Panc1 (cell line): ENCODE results near the gene ROBO2. TPM values are rescaled to one million over a fixed set of nuclear protein-coding genes. Genes with fewer than 3 reads are reported as not detected.

Experiments
- ATAC-seq: fragments of 200-7000 bp; cut with Tn5 transposase; 2 replicates; pipeline ENCODE4 v1.9.1; 2020; ENCODE audit warnings: mild to moderate bottlenecking, moderate library complexity
- BruUV-seq: library from RNA; stranded (reverse); fragments of 400-500 nt; replicated peaks from 2 replicates; lab custom pipeline; 2021; lab: Mats Ljungman, UMichigan
- CTCF ChIA-PET: fragments of 300-600 bp; sonication (Branson Sonifier 250); formaldehyde crosslinking; loops from one replicate; lab custom pipeline; 2022; ENCODE audit warnings: antibody characterized with exemption; lab: Charles Lee
- POLR2A ChIA-PET: fragments of 300-600 bp; sonication (Branson Sonifier 250); formaldehyde crosslinking; loops from one replicate; lab custom pipeline; 2022; ENCODE audit warnings: antibody characterized with exemption; lab: Charles Lee
- DNase-seq: peaks from one replicate; pipeline ENCODE4 v3.0.0-alpha.2; 2010; ENCODE audit warnings: low read depth, low spot score
- H3K27ac ChIP-seq: 2 replicates; pipeline ENCODE4 v1.5.1; 2011; ENCODE audit warnings: mild to moderate bottlenecking, low read length, inconsistent platforms
- H3K27me3 ChIP-seq: fragments of 200-500 bp; sonication (Bioruptor generic); 2 replicates; pipeline ENCODE4 v1.6.0; 2014; ENCODE audit warnings: low read length, inconsistent platforms; ENCODE audit not compliant: control insufficient read depth, insufficient read depth
- H3K36me3 ChIP-seq: fragments of 200-500 bp; sonication (Bioruptor generic); 2 replicates; pipeline ENCODE4 v1.5.1; 2014; ENCODE audit warnings: inconsistent platforms, mild to moderate bottlenecking, low read length, moderate library complexity; ENCODE audit not compliant: control insufficient read depth, insufficient read depth
- H3K4me1 ChIP-seq: 2 replicates; pipeline ENCODE4 v1.5.1; 2011; ENCODE audit warnings: inconsistent platforms, mild to moderate bottlenecking, low read length, moderate library complexity; ENCODE audit not compliant: control insufficient read depth, insufficient read depth
- H3K4me3 ChIP-seq, 2 experiments: 2 replicates each; pipeline ENCODE4 v1.5.1; 2011 to 2012; ENCODE audit warnings: low read depth in 2 of 2, low read length in 2 of 2, mild to moderate bottlenecking in 2 of 2, inconsistent platforms in 1 of 2, moderate library complexity in 1 of 2
- H3K9me3 ChIP-seq: fragments of 200-500 bp; sonication (Bioruptor generic); 2 replicates; pipeline ENCODE4 v1.5.1; 2014; ENCODE audit warnings: low read depth, mild to moderate bottlenecking, inconsistent platforms, low read length, moderate library complexity; ENCODE audit not compliant: control insufficient read depth, insufficient read depth
- CTCF ChIP-seq: fragments of 450-650 bp; IDR thresholded peaks from 2 replicates; pipeline ENCODE4 v1.5.1; 2017; ENCODE audit warnings: mild to moderate bottlenecking
- POLR2AphosphoS5 ChIP-seq: IDR thresholded peaks from 2 replicates; pipeline ENCODE4 v1.6.1; 2012; ENCODE audit warnings: mild to moderate bottlenecking, low read depth, low read length, moderate library complexity
- REST ChIP-seq, 2 experiments: IDR thresholded peaks; 2 replicates each; pipeline ENCODE4 v1.6.1; 2011 to 2012; ENCODE audit warnings: low read depth in 2 of 2, control low read depth in 1 of 2, low read length in 1 of 2, mild to moderate bottlenecking in 1 of 2, moderate library complexity in 1 of 2; ENCODE audit not compliant: insufficient read depth in 1 of 2
- SIN3A ChIP-seq: IDR thresholded peaks from 2 replicates; pipeline ENCODE4 v1.6.1; 2012; ENCODE audit warnings: low read depth, mild to moderate bottlenecking, low read length, moderate library complexity, borderline replicate concordance; ENCODE audit not compliant: insufficient read depth
- TCF7L2 ChIP-seq: IDR thresholded peaks from 2 replicates; pipeline ENCODE4 v1.6.1; 2011; ENCODE audit warnings: mild to moderate bottlenecking, low read depth, low read length, inconsistent platforms
- in situ Hi-C: cut with HindIII; loops from 2 replicates; pipeline ENCODE4 v1.10.0; 2016; ENCODE audit warnings: low sequenced_read_pairs, low pct_unique_long_range_greater_than_20kb
- intact Hi-C: fragments of 100-400 bp; cut with micrococcal nuclease; formaldehyde crosslinking; loops from one replicate; pipeline ENCODE4 v1.10.0; 2022; ENCODE audit not compliant: unreplicated experiment
- total RNA-seq: library from RNA; stranded (reverse); gene quantifications from one replicate; pipeline ENCODE4 v1.2.1, GENCODE V29; 2021; ENCODE audit not compliant: unreplicated experiment

ROBO2 gene
- total RNA-seq, 1 experiment from 2014 or later: 1.3 TPM

- Histone ChIP-seq H3K36me3 (no peaks in the 10 kb centered on the region), H3K4me3 (no peak overlapping the region), H3K27me3 (no peaks in the 10 kb centered on the region), H3K27ac (no peak overlapping the region), H3K9me3 (no peaks in the 10 kb centered on the region), H3K4me1 (no peaks in the 10 kb centered on the region)
- in situ Hi-C loops: no loop called here
- intact Hi-C loops: no loop called here
- DNase-seq (no peak), ATAC-seq (no peak)
- CTCF ChIA-PET: no interaction called here
- POLR2A ChIA-PET: no interaction called here
- BruUV-seq: no TSS peak
- TF ChIP-seq CTCF (no peak), POLR2AphosphoS5 (no peak), TCF7L2 (no peak), SIN3A (no peak), REST (IDR thresholded peaks at IDR 0.05; ENCODE audit: insufficient read depth in 1 of 2, low read depth in 2 of 2, low read length in 1 of 2) (no peak)
These were observed 340.2 kb downstream of the ROBO2 start for GRCh38 chr3:77380136-77380535.

GRCh38 chr3:77381431-77381830, 341.5 kb downstream of the ROBO2 start:
- Histone ChIP-seq H3K27ac (no peak overlapping the region), H3K9me3 (no peaks in the 10 kb centered on the region), H3K4me3 (no peak overlapping the region), H3K27me3 (no peaks in the 10 kb centered on the region), H3K4me1 (no peaks in the 10 kb centered on the region), H3K36me3 (no peaks in the 10 kb centered on the region)
- TF ChIP-seq POLR2AphosphoS5 (no peak), TCF7L2 (no peak), CTCF (no peak), REST (IDR thresholded peaks at IDR 0.05; ENCODE audit: insufficient read depth in 1 of 2, low read depth in 2 of 2, low read length in 1 of 2) (no peak), SIN3A (no peak)
- ChIA-PET CTCF (no interaction called here), POLR2A (no interaction called here)
- no peak for ATAC-seq
- in situ Hi-C loops (no loop called here), intact Hi-C loops (no loop called here)
- no peak for DNase-seq
- no TSS peak for BruUV-seq
